GM19372 (cell line): ENCODE measurements around the gene PGK1.
"Not testable (repeated sequence)": the region's sequence is repeated elsewhere in the genome, so short reads cannot be mapped to it uniquely, and the experiment has no call there.

ENCODE experiments used
- ATAC-seq: cut with Tn5 transposase; IDR thresholded peaks from one replicate; pipeline ENCODE4 v1.9.1; 2021; ENCODE audit warnings: mild to moderate bottlenecking, low read depth, moderate library complexity; ENCODE audit not compliant: unreplicated experiment

The PGK1 gene

GRCh38 chrX:78103623-78104446 lies at the start of gene PGK1:
Gene PGK1 (plus strand): TSS chrX:78104248. CDS start chrX:78104341, 93 bp downstream.
- peak; percentile 93 for ATAC-seq

GRCh38 chrX:78063687-78064086 lies 40.4 kb upstream of the PGK1 start:
- ATAC-seq = no peak

- no peak for ATAC-seq
Observed at GRCh38 chrX:78064152-78064551, 39.9 kb upstream of the PGK1 start.

GRCh38 chrX:78064698-78065601 lies 39.1 kb upstream of the PGK1 start:
- ATAC-seq = peak; percentile 54

GRCh38 chrX:78066110-78066509 lies 37.9 kb upstream of the PGK1 start:
- ATAC-seq = no peak

GRCh38 chrX:78071331-78071730 lies 32.7 kb upstream of the PGK1 start:
- ATAC-seq = no peak

- not testable (repeated sequence) for ATAC-seq
Observed at GRCh38 chrX:78073147-78074077, 30.6 kb upstream of the PGK1 start.

- no peak for ATAC-seq
Observed at GRCh38 chrX:78074088-78074487, 30.0 kb upstream of the PGK1 start.

GRCh38 chrX:78075787-78076389 lies 28.2 kb upstream of the PGK1 start:
- ATAC-seq = no peak

- not testable (repeated sequence) for ATAC-seq
Observed at GRCh38 chrX:78081413-78081812, 22.6 kb upstream of the PGK1 start.

- peak; percentile 74 for ATAC-seq
Observed at GRCh38 chrX:78092296-78092695, 11.8 kb upstream of the PGK1 start.

GRCh38 chrX:78098108-78098507 lies 5.9 kb upstream of the PGK1 start:
- no peak for ATAC-seq

- no peak for ATAC-seq
Observed at GRCh38 chrX:78102091-78102490, 2.0 kb upstream of the PGK1 start.

- ATAC-seq = no peak
Observed at GRCh38 chrX:78103001-78103622, 936 bp upstream of the PGK1 start.

GRCh38 chrX:78104447-78105176 lies 564 bp downstream of the PGK1 start:
- no peak for ATAC-seq

- no peak for ATAC-seq
Observed at GRCh38 chrX:78105944-78106650, 2.0 kb downstream of the PGK1 start.

GRCh38 chrX:78106651-78106986 lies 2.6 kb downstream of the PGK1 start:
- no peak for ATAC-seq

GRCh38 chrX:78109458-78109857 lies 5.4 kb downstream of the PGK1 start:
- ATAC-seq = no peak
